NCI-H1092 treated with DMSO at 0.1 percent for 48 hours (cell line): ENCODE data around the gene MN1.

Experiments
- DNase-seq: peaks from one replicate; lab custom pipeline; 2025; lab: John Stamatoyannopoulos, UW

MN1 gene

GRCh38 chr22:27782088-27782487 is 19.5 kb downstream of the MN1 start:
- no peak for DNase-seq

- no peak for DNase-seq
Measured at GRCh38 chr22:27780161-27780575, 21.4 kb downstream of the MN1 start.

GRCh38 chr22:27779643-27780042 is 21.9 kb downstream of the MN1 start:
- no peak for DNase-seq

GRCh38 chr22:27778294-27779090 is 23.1 kb downstream of the MN1 start:
- no peak for DNase-seq

- DNase-seq: no peak
Measured at GRCh38 chr22:27777128-27777527, 24.4 kb downstream of the MN1 start.

GRCh38 chr22:27776650-27776958 is 25.0 kb downstream of the MN1 start:
- no peak for DNase-seq

- DNase-seq: no peak
Measured at GRCh38 chr22:27775758-27776649, 25.6 kb downstream of the MN1 start.

GRCh38 chr22:27775087-27775698 is 26.4 kb downstream of the MN1 start:
- no peak for DNase-seq

GRCh38 chr22:27774200-27774599 is 27.4 kb downstream of the MN1 start:
- no peak for DNase-seq

GRCh38 chr22:27772984-27773498 is 28.5 kb downstream of the MN1 start:
- DNase-seq: no peak

GRCh38 chr22:27772081-27772983 is 29.2 kb downstream of the MN1 start:
- DNase-seq: no peak

- DNase-seq: no peak
Measured at GRCh38 chr22:27771637-27772036, 29.9 kb downstream of the MN1 start.

GRCh38 chr22:27769012-27769411 is 32.5 kb downstream of the MN1 start:
- no peak for DNase-seq

- DNase-seq: no peak
Measured at GRCh38 chr22:27768027-27768653, 33.4 kb downstream of the MN1 start.

GRCh38 chr22:27766679-27767078 is 34.9 kb downstream of the MN1 start:
- no peak for DNase-seq

- no peak for DNase-seq
Measured at GRCh38 chr22:27765706-27766291, 35.8 kb downstream of the MN1 start.

GRCh38 chr22:27764722-27765236 is 36.8 kb downstream of the MN1 start:
- no peak for DNase-seq

- no peak for DNase-seq
Measured at GRCh38 chr22:27761665-27762064, 39.9 kb downstream of the MN1 start.

GRCh38 chr22:27761000-27761399 is 40.6 kb downstream of the MN1 start:
- DNase-seq: no peak

GRCh38 chr22:27760474-27760873 is 41.1 kb downstream of the MN1 start:
- no peak for DNase-seq
